Hematopoietic multipotent progenitor cell treated with erythropoietin and hydrocortisone succinate and interleukin-3 and kit ligand, for 15 days (in vitro differentiated cells): ENCODE results near the gene NFE2L3.
"Not testable (repeated sequence)": the region's sequence is repeated elsewhere in the genome, so short reads cannot be mapped to it uniquely, and the experiment has no call there.

Experiments
- DNase-seq: peaks from one replicate; pipeline ENCODE4 v3.0.0-alpha.2; 2015; ENCODE audit warnings: low spot score

Gene NFE2L3

DNA sequence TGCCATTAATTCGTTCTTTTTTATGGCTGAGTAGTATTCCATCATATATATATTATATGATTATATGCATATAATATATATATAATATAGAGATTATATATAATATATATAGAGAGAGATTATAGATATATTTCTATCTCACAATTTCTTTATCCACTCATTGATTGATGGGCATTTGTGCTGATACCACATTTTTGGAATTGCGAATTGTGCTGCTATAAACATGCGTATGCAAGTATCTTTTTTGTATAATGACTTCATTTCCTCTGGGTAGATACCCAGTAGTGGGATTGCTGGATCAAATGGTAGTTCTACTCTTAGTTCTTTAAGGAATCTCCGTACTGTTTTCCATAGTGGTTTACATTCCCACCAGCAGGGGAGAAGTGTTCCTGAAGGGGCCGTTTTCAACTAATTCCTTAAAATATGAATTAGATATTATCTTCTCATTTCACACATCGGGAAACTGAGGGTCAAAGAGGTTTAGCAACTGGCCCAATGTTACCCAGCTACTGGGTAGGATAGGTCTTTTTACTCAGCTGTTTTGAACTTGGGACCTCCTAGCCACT is 16.5 kb downstream of the NFE2L3 start:
- no peak for DNase-seq

- no peak for DNase-seq
These were observed 17.3 kb downstream of the NFE2L3 start for GRCh38 chr7:26169271-26169670.

DNA sequence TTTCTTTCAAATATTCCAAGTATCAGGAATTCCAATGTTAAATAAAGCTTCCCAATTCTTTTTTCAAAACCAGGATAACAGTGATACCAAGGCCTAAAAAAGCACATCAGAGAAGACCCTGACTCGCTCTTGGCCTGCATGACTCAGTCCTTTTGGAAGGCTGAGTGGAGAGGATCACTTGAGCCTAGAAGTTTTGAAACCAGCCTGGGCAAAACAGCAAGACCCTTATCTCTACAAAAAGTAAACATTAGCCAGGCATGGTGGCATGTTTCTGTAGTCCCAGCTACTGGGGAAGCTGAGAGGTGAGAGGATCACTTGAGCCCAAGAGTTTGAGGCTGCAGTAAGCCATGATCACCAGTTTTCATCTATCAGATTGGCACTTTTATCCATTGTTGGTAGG is 18.7 kb downstream of the NFE2L3 start:
- no peak for DNase-seq

- no peak for DNase-seq
These were observed 19.6 kb downstream of the NFE2L3 start for GRCh38 chr7:26171601-26172000.

DNA sequence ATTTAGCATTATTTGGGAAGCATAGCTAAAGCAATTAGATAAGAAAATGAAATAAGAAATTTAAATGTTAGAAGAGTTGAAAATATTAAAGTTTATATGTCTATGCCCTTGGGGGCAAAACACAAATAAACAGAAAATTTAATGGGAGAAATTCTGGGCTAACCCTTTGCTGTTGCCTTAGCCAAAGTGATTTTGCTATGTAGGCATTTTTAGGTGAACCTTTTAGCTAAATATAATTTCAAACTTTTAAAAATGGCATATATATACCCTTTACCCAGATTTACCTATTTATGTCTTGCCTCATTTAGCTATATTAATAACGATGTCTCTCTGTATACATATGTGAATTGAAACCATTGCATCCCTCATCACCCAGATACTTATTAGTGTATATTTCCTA is 20.1 kb downstream of the NFE2L3 start:
- no peak for DNase-seq

DNA sequence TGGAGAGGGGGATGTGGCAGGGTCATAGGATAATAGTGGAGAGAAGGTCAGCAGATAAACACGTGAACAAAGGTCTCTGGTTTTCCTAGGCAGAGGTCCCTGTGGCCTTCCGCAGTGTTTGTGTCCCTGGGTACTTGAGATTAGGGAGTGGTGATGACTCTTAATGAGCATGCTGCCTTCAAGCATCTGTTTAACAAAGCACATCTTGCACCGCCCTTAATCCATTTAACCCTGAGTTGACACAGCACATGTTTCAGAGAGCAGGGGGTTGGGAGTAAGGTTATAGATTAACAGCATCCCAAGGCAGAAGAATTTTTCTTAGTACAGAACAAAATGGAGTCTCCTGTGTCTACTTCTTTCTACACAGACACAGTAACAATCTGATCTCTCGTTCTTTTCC is 23.9 kb downstream of the NFE2L3 start:
- DNase-seq: not testable (repeated sequence)

DNA sequence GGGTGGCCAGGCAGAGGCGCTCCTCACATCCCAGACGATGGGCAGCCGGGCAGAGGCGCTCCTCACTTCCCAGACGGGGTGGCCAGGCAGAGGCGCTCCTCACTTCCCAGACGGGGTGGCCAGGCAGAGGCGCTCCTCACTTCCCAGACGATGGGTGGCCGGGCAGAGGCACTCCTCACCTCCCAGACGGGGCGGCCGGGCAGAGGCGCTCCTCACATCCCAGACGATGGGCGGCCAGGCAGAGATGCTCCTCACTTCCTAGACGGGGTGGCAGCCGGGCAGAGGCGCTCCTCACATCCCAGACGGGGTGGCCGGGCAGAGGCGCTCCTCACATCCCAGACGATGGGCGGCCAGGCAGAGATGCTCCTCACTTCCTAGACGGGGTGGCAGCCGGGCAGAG is 24.7 kb downstream of the NFE2L3 start:
- not testable (repeated sequence) for DNase-seq

- not testable (repeated sequence) for DNase-seq
These were observed 25.3 kb downstream of the NFE2L3 start for GRCh38 chr7:26177269-26177668.

GRCh38 chr7:26178272-26178960 is 26.4 kb downstream of the NFE2L3 start:
- DNase-seq: no peak

DNA sequence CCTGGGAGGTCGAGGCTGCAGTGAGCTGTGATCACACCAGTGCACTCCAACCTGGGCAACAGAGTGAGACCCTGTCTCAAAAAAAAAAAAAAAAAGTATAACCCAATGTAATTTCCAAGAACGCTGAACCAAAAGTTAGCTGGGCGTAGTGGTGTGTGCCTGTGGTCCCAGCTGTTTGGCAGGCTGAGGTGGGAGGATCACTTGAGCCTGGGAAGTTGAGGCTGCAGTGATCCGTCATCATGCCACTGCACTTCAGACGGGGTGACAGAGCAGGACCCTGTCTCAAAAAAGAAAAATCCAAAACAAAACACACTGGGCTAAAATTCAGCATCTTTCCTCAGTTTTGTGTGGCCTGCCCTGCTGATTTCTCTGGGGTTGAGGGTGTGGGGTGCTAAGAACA is 27.4 kb downstream of the NFE2L3 start:
- DNase-seq: no peak

DNA sequence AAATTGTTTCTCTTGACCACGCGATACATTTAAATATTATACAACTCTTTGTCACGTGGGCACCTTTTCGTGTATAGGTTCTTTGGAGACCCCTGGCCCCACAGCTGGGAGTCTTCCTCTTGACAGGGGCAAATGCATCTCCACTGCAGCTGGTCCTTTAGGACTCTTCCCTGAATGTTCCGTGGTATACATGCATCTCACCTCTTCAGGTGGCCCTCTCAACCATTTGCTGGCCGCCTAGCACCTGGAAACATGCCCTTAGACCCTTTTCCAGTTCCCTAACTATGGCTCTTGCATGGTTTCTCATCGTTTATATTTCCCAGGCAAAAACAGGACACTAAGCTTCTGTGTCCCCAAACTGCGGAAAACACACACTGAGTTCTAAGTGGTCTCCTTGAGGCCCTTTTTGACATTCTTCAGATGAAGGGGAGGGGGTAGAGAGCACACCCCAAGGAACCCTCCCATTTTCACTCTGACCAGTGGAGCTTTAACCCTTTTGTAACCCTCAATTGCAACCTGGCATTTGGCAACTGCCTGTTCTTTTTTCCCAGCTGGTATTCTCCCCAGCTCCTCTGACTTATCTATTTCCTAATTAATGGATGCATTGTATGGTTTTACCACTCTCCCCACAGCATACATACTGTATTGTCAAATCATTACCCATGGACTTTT is 28.0 kb downstream of the NFE2L3 start:
- DNase-seq: no peak

DNA sequence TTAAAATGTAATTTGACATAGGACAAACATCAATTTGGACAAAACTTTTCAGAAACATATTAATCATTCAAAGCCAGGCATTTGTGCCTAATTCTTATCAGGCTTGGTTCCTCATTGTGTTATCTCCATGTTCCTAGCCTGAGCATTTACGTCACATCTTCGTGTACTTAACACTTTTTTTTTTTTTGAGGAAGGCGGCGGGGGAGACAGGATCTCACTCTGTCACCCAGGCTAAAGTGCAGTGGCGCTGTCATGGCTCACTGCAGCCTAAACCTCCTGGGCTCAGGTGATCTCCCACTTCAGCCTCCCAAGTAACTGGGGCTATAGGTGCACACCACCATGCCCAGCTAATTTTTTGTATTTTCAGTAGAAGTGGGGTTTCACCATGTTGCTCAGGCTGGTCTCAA is 28.8 kb downstream of the NFE2L3 start:
- peak; percentile 70 for DNase-seq

DNA sequence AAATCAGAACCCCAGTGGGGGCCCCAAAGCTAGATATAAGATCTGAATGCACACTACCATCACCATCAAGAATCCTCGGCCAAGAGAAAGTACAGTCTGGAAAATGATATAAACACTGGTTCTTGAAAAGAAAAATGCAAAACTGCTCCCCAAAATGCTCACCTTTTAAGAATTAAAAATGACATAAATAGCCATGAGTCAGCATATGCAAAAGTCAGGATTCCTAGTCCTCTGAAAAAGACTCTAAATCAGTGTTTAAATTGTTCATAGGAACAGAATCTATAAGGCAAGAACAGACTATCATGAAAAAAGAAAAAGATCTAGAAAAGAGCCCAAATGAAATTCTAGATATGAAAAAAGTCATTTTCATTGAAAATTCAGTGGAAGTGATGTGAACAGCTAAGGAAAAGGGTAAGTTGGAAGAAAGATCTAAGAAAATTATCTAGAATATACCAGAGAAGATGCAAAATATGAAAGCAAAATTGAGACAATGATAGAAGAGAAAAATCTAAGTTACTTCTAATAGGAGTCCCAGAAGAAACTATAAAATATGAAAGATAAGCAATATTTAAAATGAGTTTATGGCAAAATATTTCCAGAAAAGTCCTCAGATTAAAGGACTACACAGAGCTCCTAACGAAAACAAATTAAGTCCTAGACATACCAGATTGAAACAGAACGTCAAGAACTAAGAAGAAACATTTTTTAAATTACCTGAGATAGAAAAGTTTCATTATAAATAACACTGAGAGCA is 29.7 kb downstream of the NFE2L3 start:
- no peak for DNase-seq

DNA sequence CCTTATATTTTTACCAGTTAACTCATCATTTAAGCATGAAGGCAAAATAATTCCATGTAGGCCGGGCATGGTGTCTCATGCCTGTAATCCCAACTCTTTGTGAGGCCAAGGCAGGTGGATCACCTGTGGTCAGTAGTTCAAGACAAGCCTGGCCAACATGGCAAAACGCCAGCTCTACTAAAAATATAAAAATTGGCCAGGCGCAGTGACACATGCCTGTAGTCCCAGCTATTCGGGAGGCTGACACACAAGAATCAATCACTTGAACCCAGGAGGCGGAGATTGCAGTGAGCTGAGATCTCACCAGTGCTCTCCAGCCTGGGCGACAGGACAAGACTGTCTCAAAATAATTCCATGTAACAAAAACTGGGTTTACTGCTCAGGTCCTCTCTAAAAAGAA is 30.3 kb downstream of the NFE2L3 start:
- DNase-seq: no peak

DNA sequence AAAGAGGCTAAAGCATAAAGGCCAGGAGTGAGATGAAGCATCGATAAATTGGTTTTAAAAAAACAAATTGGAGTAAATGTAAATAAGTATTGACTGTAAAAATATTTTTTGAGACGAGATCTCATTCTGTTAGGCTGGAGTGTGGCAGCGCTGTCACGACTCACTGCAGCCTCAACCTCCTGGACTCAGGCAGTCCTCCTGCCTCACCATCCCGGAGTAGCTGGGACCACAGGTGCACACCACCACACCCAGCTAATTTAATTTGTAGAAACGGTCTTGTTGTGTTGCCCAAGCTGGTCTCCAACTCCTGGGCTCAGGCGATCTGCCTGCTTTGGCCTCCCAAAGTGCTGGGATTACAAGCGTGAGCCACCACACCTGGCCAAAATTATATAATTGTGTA is 30.7 kb downstream of the NFE2L3 start:
- no peak for DNase-seq

DNA sequence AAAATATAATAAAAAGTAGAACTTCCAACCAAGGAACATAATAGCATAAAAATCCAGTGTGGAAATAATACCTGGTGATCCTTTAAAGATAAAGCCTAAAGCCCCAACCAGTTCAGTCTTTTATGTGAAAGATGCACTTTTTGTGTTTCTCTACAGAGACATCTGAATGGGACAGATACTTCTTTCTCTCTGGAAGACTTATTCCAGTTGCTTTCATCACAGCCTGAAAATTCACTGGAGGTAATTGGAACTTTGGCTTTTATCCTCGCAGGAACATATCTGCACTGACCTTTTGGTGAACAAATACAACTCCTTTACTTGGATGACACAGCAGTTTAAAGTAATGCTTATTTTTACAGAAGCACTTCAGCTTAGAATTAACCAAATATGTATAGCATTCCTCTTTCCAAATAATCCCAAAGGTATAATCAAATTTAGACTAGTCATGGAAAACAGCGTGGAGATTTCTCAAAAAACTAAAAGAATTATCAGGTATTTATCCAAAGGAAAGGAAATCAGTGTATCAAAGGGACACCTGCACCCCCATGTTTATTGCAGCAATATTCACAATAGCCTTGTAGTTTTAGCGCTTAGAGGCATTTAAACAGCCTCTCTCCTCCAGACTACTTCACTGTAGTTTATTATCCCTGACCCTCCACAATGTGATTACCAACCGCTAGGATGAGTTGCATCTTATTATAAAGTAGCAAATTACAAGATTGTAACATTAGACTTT is 31.7 kb downstream of the NFE2L3 start:
- DNase-seq: no peak

DNA sequence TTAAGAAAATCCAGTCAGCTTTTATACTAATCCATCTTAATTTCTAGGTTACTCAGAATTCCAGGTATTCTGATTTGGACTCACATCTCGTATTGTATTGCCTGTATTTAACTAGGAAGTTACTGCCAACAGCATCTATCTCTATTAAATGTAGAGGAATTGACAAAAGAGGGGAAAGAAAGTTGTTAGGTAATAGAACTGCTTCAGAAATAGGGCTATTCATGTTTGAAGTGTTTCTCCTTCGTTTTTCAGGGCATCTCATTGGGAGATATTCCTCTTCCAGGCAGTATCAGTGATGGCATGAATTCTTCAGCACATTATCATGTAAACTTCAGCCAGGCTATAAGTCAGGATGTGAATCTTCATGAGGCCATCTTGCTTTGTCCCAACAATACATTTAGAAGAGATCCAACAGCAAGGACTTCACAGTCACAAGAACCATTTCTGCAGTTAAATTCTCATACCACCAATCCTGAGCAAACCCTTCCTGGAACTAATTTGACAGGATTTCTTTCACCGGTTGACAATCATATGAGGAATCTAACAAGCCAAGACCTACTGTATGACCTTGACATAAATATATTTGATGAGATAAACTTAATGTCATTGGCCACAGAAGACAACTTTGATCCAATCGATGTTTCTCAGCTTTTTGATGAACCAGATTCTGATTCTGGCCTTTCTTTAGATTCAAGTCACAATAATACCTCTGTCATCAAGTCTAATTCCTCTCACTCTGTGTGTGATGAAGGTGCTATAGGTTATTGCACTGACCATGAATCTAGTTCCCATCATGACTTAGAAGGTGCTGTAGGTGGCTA is 32.5 kb downstream of the NFE2L3 start:
- DNase-seq: not testable (repeated sequence)

DNA sequence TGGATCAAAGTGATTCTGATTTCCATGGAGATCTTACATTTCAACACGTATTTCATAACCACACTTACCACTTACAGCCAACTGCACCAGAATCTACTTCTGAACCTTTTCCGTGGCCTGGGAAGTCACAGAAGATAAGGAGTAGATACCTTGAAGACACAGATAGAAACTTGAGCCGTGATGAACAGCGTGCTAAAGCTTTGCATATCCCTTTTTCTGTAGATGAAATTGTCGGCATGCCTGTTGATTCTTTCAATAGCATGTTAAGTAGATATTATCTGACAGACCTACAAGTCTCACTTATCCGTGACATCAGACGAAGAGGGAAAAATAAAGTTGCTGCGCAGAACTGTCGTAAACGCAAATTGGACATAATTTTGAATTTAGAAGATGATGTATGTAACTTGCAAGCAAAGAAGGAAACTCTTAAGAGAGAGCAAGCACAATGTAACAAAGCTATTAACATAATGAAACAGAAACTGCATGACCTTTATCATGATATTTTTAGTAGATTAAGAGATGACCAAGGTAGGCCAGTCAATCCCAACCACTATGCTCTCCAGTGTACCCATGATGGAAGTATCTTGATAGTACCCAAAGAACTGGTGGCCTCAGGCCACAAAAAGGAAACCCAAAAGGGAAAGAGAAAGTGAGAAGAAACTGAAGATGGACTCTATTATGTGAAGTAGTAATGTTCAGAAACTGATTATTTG is 33.3 kb downstream of the NFE2L3 start:
- no peak for DNase-seq

DNA sequence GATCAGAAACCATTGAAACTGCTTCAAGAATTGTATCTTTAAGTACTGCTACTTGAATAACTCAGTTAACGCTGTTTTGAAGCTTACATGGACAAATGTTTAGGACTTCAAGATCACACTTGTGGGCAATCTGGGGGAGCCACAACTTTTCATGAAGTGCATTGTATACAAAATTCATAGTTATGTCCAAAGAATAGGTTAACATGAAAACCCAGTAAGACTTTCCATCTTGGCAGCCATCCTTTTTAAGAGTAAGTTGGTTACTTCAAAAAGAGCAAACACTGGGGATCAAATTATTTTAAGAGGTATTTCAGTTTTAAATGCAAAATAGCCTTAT is 33.8 kb downstream of the NFE2L3 start:
- no peak for DNase-seq

DNA sequence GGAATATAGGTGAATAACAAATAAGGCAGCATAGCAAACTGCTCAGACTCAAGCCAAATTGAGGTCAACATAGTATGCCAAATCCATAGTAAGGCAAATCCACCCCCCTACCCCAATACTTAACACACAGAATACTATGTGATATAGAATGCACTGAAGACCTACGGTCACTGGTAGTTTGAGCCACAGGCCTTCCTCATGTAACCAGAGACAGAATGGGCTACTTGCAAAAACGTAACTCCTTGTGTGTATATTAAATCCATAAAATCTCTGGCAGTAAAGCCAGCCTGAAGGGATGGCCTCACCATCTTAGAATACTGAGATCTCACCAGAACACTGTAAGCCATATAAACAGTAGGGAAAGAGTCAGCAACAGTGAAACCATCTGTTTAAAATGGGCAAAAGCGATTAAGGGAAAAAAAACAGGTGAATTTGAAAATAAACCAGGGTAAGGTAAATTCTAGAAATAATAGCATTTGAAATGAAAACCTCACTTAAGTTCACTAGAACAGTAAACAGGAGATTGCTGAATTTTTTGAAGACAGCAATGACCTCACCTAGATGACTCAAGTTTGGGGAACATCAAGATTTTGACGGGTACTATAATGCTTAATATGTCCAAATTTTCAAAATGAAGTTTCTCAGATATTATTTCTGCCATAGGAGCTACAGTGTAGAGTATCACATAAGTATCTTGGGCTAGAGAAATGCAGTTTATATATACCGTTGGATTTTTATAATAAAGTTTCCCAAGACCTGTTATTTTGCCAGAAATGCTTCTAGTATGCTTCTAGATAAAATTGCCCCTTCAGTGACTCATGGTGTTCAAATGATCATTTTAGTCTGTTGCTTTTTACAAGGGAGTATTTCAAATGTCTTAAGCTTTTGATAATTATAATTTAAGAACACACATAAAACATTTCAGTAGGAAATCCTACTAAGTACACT is 34.6 kb downstream of the NFE2L3 start:
- no peak for DNase-seq
